ENCODE data around the gene CTCF.

The CTCF gene

GRCh38 chr16:67651847-67652246 lies 89.5 kb downstream of the CTCF start:
- no peaks in the 10 kb centered on the region for H3K9me3 Mint-ChIP-seq
- peaks cover 49% of the 10 kb centered on the region for H3K36me3 Mint-ChIP-seq (ENCODE audit: low read depth)
- peaks cover 2% of the 10 kb centered on the region for H3K4me1 Mint-ChIP-seq (ENCODE audit: low read depth)
- DNase-seq (ENCODE audit: low spot score): no peak
- H3K27me3 Mint-ChIP-seq (ENCODE audit: low read depth): no peaks in the 10 kb centered on the region
- H3K4me3 Mint-ChIP-seq: no peak overlapping the region
- H3K27ac Mint-ChIP-seq: peak overlapping the region; percentile 31

GRCh38 chr16:67652578-67653127 lies 90.3 kb downstream of the CTCF start:
- Mint-ChIP-seq H3K9me3 (no peaks in the 10 kb centered on the region), H3K4me3 (no peak overlapping the region), H3K4me1 (ENCODE audit: low read depth) (no peaks in the 10 kb centered on the region), H3K27ac (no peak overlapping the region), H3K27me3 (ENCODE audit: low read depth) (no peaks in the 10 kb centered on the region), H3K36me3 (ENCODE audit: low read depth) (peaks cover 53% of the 10 kb centered on the region)
- DNase-seq (ENCODE audit: low spot score): no peak

- no peaks in the 10 kb centered on the region for H3K27me3 Mint-ChIP-seq (ENCODE audit: low read depth)
- peaks cover 3% of the 10 kb centered on the region for H3K4me1 Mint-ChIP-seq (ENCODE audit: low read depth)
- no peak overlapping the region for H3K27ac Mint-ChIP-seq
- DNase-seq (ENCODE audit: low spot score): no peak
- no peaks in the 10 kb centered on the region for H3K9me3 Mint-ChIP-seq
- H3K36me3 Mint-ChIP-seq (ENCODE audit: low read depth): peaks cover 53% of the 10 kb centered on the region
- H3K4me3 Mint-ChIP-seq: no peak overlapping the region
Measured at GRCh38 chr16:67653128-67653788, 90.9 kb downstream of the CTCF start.

GRCh38 chr16:67653789-67654402 lies 91.6 kb downstream of the CTCF start:
- H3K27me3 Mint-ChIP-seq (ENCODE audit: low read depth): no peaks in the 10 kb centered on the region
- peaks cover 4% of the 10 kb centered on the region for H3K4me1 Mint-ChIP-seq (ENCODE audit: low read depth)
- no peaks in the 10 kb centered on the region for H3K9me3 Mint-ChIP-seq
- peaks cover 48% of the 10 kb centered on the region for H3K36me3 Mint-ChIP-seq (ENCODE audit: low read depth)
- DNase-seq (ENCODE audit: low spot score): no peak
- H3K4me3 Mint-ChIP-seq: no peak overlapping the region
- no peak overlapping the region for H3K27ac Mint-ChIP-seq

GRCh38 chr16:67654403-67654911 lies 92.1 kb downstream of the CTCF start:
- Mint-ChIP-seq H3K36me3 (ENCODE audit: low read depth) (peaks cover 45% of the 10 kb centered on the region), H3K4me3 (no peak overlapping the region), H3K27me3 (ENCODE audit: low read depth) (no peaks in the 10 kb centered on the region), H3K9me3 (no peaks in the 10 kb centered on the region), H3K27ac (no peak overlapping the region), H3K4me1 (ENCODE audit: low read depth) (peaks cover 8% of the 10 kb centered on the region)
- DNase-seq (ENCODE audit: low spot score): no peak

GRCh38 chr16:67655363-67655762 lies 93.0 kb downstream of the CTCF start:
- Mint-ChIP-seq H3K4me1 (ENCODE audit: low read depth) (peaks cover 8% of the 10 kb centered on the region), H3K36me3 (ENCODE audit: low read depth) (peaks cover 40% of the 10 kb centered on the region), H3K4me3 (no peak overlapping the region), H3K9me3 (no peaks in the 10 kb centered on the region), H3K27ac (peak overlapping the region; percentile 55), H3K27me3 (ENCODE audit: low read depth) (no peaks in the 10 kb centered on the region)
- no peak for DNase-seq (ENCODE audit: low spot score)

GRCh38 chr16:67656344-67657016 lies 94.2 kb downstream of the CTCF start:
- Mint-ChIP-seq H3K27ac (no peak overlapping the region), H3K9me3 (no peaks in the 10 kb centered on the region), H3K36me3 (ENCODE audit: low read depth) (peaks cover 33% of the 10 kb centered on the region), H3K4me1 (ENCODE audit: low read depth) (peaks cover 8% of the 10 kb centered on the region), H3K4me3 (peak overlapping the region; percentile 21), H3K27me3 (ENCODE audit: low read depth) (no peaks in the 10 kb centered on the region)
- DNase-seq (ENCODE audit: low spot score): no peak

GRCh38 chr16:67657017-67657608 lies 94.8 kb downstream of the CTCF start:
- no peak overlapping the region for H3K27ac Mint-ChIP-seq
- peaks cover 8% of the 10 kb centered on the region for H3K4me1 Mint-ChIP-seq (ENCODE audit: low read depth)
- H3K36me3 Mint-ChIP-seq (ENCODE audit: low read depth): peaks cover 27% of the 10 kb centered on the region
- DNase-seq (ENCODE audit: low spot score): no peak
- H3K27me3 Mint-ChIP-seq (ENCODE audit: low read depth): no peaks in the 10 kb centered on the region
- no peaks in the 10 kb centered on the region for H3K9me3 Mint-ChIP-seq
- peak overlapping the region; percentile 21 for H3K4me3 Mint-ChIP-seq

- Mint-ChIP-seq H3K27me3 (ENCODE audit: low read depth) (no peaks in the 10 kb centered on the region), H3K27ac (peak overlapping the region; percentile 45), H3K4me3 (peak overlapping the region; percentile 95), H3K36me3 (ENCODE audit: low read depth) (peaks cover 24% of the 10 kb centered on the region), H3K4me1 (ENCODE audit: low read depth) (peaks cover 8% of the 10 kb centered on the region), H3K9me3 (no peaks in the 10 kb centered on the region)
- DNase-seq (ENCODE audit: low spot score): no peak
Measured at GRCh38 chr16:67657751-67658518, 95.6 kb downstream of the CTCF start.

- Mint-ChIP-seq H3K36me3 (ENCODE audit: low read depth) (peaks cover 22% of the 10 kb centered on the region), H3K9me3 (no peaks in the 10 kb centered on the region), H3K27ac (peak overlapping the region; percentile 98), H3K27me3 (ENCODE audit: low read depth) (no peaks in the 10 kb centered on the region), H3K4me3 (peak overlapping the region; percentile 95), H3K4me1 (ENCODE audit: low read depth) (peaks cover 8% of the 10 kb centered on the region)
- DNase-seq (ENCODE audit: low spot score): no peak
Measured at GRCh38 chr16:67658849-67659674, 96.7 kb downstream of the CTCF start.

GRCh38 chr16:67659675-67660563 lies 97.6 kb downstream of the CTCF start, which contains the start of gene ACD:
Gene ACD, minus strand, starts transcription at chr16:67660260. Its CDS starts 40 bp downstream, at chr16:67660220.
- Mint-ChIP-seq H3K9me3 (no peaks in the 10 kb centered on the region), H3K4me3 (peak within 1 kb of the TSS; percentile 95), H3K27me3 (ENCODE audit: low read depth) (no peaks in the 10 kb centered on the region), H3K4me1 (ENCODE audit: low read depth) (peaks cover 8% of the 10 kb centered on the region), H3K36me3 (ENCODE audit: low read depth) (peaks cover 18% of the 10 kb centered on the region), H3K27ac (peak within 1 kb of the TSS; percentile 98)
- peak; percentile 94 for DNase-seq (ENCODE audit: low spot score)

- H3K36me3 Mint-ChIP-seq (ENCODE audit: low read depth): peaks cover 15% of the 10 kb centered on the region
- peaks cover 10% of the 10 kb centered on the region for H3K4me1 Mint-ChIP-seq (ENCODE audit: low read depth)
- no peaks in the 10 kb centered on the region for H3K27me3 Mint-ChIP-seq (ENCODE audit: low read depth)
- H3K27ac Mint-ChIP-seq: peak within 1 kb of the TSS; percentile 98
- H3K9me3 Mint-ChIP-seq: no peaks in the 10 kb centered on the region
- peak; percentile 96 for DNase-seq (ENCODE audit: low spot score)
- H3K4me3 Mint-ChIP-seq: peak within 1 kb of the TSS; percentile 95
Measured at GRCh38 chr16:67660564-67661028, 98.3 kb downstream of the CTCF start, which contains the start of gene PARD6A. Gene PARD6A, plus strand, starts transcription at chr16:67660960. Its CDS starts 79 bp downstream, at chr16:67661039.

All from T-helper 2 cell treated with Interferon-gamma antibody and Interleukin-4, amounts not matched to agents 5 μg/mL and 100 μg/mL, for 36 hours (primary cell).